ENCODE data around the gene CGA.

The CGA gene

DNA sequence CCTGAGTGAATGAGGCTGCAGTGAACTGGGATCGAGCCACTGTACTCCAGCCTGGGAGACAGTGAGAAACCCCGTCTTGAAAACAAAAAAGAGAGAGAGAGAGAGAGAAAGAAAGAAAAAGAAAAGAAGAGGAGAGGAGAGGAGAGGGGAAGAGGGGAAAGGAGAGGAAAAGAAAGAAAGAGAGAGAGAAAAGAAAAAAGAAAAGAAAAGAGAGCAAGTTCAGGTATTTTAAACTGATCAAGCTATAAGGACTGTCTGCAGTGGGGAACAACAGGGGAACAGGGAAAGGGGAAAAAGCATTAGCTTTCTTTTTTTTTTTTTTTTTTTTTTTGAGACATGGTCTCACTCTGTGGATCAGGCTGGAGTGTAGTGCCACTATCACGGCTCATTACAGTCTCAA lies 2.5 kb downstream of the CGA start:
- DNase-seq (ENCODE audit: low spot score), result no peak
- TF ChIP-seq, protein P1, sequence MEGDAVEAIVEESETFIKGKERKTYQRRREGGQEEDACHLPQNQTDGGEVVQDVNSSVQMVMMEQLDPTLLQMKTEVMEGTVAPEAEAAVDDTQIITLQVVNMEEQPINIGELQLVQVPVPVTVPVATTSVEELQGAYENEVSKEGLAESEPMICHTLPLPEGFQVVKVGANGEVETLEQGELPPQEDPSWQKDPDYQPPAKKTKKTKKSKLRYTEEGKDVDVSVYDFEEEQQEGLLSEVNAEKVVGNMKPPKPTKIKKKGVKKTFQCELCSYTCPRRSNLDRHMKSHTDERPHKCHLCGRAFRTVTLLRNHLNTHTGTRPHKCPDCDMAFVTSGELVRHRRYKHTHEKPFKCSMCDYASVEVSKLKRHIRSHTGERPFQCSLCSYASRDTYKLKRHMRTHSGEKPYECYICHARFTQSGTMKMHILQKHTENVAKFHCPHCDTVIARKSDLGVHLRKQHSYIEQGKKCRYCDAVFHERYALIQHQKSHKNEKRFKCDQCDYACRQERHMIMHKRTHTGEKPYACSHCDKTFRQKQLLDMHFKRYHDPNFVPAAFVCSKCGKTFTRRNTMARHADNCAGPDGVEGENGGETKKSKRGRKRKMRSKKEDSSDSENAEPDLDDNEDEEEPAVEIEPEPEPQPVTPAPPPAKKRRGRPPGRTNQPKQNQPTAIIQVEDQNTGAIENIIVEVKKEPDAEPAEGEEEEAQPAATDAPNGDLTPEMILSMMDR (IDR thresholded peaks at IDR 0.05), result no peak
- H3K27ac ChIP-seq, result no peak overlapping the region
- no peak overlapping the region for H3K4me3 ChIP-seq

DNA sequence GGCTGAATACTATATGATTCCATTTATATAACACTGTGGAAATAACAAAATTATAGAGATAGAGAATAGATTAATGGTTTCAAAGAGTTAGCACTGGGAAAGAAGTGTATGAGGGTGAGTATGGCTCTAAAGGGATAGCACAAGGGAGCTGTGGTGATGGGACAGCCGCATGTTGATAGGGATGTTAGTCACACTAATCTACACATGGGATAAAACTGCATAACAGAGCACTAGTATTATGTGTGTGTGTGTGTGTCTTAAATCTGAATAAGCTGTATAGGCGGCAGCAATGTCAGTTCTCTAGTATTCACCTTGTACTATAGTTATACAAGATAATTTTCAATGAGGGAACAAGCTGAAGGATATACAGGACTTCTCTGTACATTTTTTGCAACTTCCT lies 5.8 kb downstream of the CGA start:
- TF ChIP-seq, protein P1 (IDR thresholded peaks at IDR 0.05), result no peak
- no peak overlapping the region for H3K4me3 ChIP-seq
- DNase-seq (ENCODE audit: low spot score), result no peak
- H3K27ac ChIP-seq, result no peak overlapping the region

DNA sequence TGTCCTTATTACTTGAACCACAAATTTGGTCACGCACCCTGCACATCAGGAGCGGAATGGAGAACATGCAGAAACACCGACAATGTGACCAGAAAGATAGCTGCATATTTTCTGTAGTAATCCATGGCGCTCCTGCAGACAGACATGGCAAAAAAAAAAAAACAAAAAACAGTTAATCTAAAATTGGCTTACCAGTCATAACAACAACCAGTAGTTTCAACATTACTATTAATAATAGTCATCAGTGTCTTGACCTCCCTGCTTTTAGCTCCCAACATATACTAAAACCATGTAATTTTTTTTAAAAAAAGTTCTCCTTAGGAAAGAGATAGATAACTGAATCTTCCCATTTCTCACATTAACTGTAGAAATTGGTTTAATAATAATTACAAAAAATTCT lies 6.8 kb downstream of the CGA start:
- DNase-seq (ENCODE audit: low spot score), result no peak
- TF ChIP-seq, protein P1 (IDR thresholded peaks at IDR 0.05), result no peak
- Histone ChIP-seq H3K27ac (no peak overlapping the region), H3K4me3 (no peak overlapping the region)

DNA sequence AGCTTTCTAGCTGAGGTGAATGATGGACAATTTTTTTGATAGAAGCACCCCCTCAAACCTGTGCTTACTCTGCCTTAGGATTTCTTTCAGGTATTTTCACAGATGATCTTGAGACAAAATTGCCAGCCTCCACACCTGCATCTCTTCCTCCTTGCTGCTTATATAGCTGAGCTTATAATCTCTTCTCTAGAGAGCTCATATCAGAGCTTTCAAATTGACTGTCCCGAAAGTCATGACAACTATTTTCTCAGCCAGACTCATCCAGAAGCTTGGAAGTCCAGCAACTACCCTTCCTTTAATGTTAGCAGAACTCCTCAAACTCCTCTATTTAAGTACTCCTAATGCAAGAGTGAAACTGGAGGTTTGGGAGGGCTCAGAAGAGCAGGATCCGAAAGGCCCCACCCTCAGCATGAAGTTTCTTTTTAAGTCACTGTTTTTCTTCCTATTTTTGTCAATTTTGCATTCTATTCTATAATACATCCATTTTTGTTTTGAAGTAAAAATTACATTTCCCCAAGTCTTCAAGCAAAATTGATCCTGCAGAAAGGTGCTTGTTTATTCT lies 12.7 kb downstream of the CGA start:
- no peak overlapping the region for H3K4me3 ChIP-seq
- H3K27ac ChIP-seq, result no peak overlapping the region
- DNase-seq (ENCODE audit: low spot score), result no peak
- TF ChIP-seq, protein P1 (IDR thresholded peaks at IDR 0.05), result no peak

DNA sequence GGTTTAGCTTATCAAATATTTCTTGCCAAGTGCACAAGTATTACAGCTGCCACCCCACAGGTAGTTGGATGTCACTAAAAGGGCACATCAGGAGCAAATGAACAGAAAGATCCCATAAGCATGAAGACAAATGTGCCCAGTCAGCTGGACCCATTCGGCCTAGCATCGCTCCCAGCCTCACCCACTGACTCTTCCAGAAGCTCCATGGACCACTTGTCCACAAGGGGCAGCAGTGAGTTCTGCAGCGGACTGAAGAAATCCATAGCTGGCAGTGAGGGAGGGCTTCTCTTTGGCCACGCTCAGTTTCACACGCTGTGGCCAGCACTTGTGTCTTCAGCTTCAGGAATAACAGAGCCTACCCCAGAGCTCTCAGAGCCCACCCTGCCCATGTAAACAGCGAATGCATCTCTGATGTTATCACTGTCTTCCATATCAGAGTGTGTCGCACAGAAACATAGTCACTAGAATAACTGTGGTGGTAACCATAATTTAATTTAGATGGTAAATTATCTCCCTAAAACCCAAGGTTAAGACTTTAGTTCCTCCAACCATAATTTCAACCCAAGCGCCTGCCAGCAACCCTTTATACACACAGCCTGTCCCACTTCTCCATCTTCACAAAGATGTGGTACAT lies 15.8 kb downstream of the CGA start:
- DNase-seq (ENCODE audit: low spot score), result no peak
- TF ChIP-seq, protein P1 (IDR thresholded peaks at IDR 0.05), result peak; percentile 72
- H3K4me3 ChIP-seq, result no peak overlapping the region
- no peak overlapping the region for H3K27ac ChIP-seq

DNA sequence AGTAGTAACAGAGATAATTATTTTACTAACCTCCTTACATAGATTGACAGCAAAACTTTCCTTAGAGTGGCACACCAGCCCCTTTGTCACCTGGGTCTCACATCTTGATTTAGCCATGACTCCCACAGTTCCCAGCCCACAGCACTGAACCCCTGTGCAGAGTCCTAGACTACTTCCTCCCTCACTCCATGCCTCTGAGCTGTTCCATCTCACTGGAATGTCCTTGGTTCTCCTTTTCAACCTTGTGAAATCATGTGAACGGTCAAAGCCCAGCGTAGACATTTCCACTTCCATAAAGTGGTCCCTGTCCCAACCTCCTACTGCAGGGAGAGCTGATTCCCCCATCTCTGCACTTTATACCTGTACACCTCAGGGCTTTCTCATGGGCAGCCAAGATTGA lies 19.7 kb downstream of the CGA start:
- TF ChIP-seq, protein P1 (IDR thresholded peaks at IDR 0.05), result no peak
- Histone ChIP-seq H3K4me3 (no peak overlapping the region), H3K27ac (no peak overlapping the region)
- DNase-seq (ENCODE audit: low spot score), result no peak

DNA sequence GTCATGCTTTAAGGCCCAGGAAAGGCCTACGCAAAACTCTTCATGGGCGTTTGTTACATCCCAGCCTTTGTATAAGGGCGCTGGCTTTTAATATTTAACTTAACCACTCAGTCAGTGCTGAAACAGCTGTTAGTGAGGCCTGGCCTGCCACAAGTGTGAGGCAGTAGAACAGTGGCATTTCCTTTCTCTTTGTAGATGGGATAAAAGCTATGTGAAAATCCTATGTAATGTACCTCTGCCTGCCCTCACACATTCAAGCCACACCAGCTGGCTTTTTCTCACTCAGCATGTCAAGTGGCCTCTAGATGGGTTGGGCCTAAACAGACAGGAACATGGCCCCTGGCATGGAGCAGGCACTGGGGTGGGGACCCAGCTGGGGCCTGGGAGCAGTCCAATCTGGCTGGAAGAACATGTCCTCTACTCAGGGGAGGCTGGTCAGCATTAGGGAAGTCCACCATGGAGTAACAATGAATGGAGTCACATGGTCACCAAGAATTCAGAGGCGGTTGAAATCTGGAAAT lies 20.7 kb downstream of the CGA start:
- Histone ChIP-seq H3K4me3 (no peak overlapping the region), H3K27ac (no peak overlapping the region)
- TF ChIP-seq, protein P1 (IDR thresholded peaks at IDR 0.05), result no peak
- no peak for DNase-seq (ENCODE audit: low spot score)
